GM12891 (cell line): ENCODE data around the gene CLDN10.

ENCODE experiments used
- PAX5 ChIP-seq: IDR thresholded peaks from 2 replicates; pipeline ENCODE4 v1.6.1; 2011; ENCODE audit warnings: low read length, moderate library complexity, mild to moderate bottlenecking; ENCODE audit not compliant: insufficient read depth, severe bottlenecking
- POLR2A ChIP-seq: IDR thresholded peaks from 2 replicates; pipeline ENCODE4 v1.6.1; 2011; ENCODE audit warnings: low read depth, low read length, control low read depth
- POLR2AphosphoS5 ChIP-seq: IDR thresholded peaks from 2 replicates; pipeline ENCODE4 v1.6.1; 2011; ENCODE audit warnings: low read depth, low read length, control low read depth
- POU2F2 ChIP-seq: IDR thresholded peaks from 2 replicates; pipeline ENCODE4 v1.6.1; 2011; ENCODE audit warnings: low read depth, mild to moderate bottlenecking, control low read depth, low read length, moderate library complexity
- SPI1 ChIP-seq: IDR thresholded peaks from 2 replicates; pipeline ENCODE4 v1.6.1; 2011; ENCODE audit warnings: low read depth, low read length, control low read depth
- TAF1 ChIP-seq: IDR thresholded peaks from 2 replicates; pipeline ENCODE4 v1.6.1; 2011; ENCODE audit warnings: low read depth, low read length, control low read depth

- no peak for TF ChIP-seq POLR2AphosphoS5
- no peak for TF ChIP-seq PAX5
- TF ChIP-seq POLR2A = no peak
- no peak for TF ChIP-seq SPI1
- TF ChIP-seq POU2F2 = no peak
- no peak for TF ChIP-seq TAF1
These were observed 68.4 kb downstream of the CLDN10 start for GRCh38 chr13:95620825-95621498.
